Cardiac muscle cell (in vitro differentiated cells and primary cell): Measurements from ENCODE around the gene EGLN2. TPM values are rescaled to one million over a fixed set of nuclear protein-coding genes. Genes with fewer than 3 reads are reported as not detected.
"Not testable (repeated sequence)": the region's sequence is repeated elsewhere in the genome, so short reads cannot be mapped to it uniquely, and the experiment has no call there.

Experiments used
- DNase-seq, 2 donors: peaks; one replicate each; pipeline versions ENCODE4 v3.0.0 to v3.0.0-alpha.2; 2010 to 2017; ENCODE audit warnings: low read depth in 1 of 2, low spot score in 1 of 2
- H3K27ac ChIP-seq: fragments of 200-600 bp; sonication (generic); 2 replicates; pipeline ENCODE4 v1.5.1; 2016
- H3K27me3 ChIP-seq: fragments of 200-600 bp; sonication (generic); 2 replicates; pipeline ENCODE4 v1.6.0; 2016; ENCODE audit warnings: control low read depth
- H3K36me3 ChIP-seq: fragments of 200-600 bp; sonication (generic); 2 replicates; pipeline ENCODE4 v1.5.1; 2016; ENCODE audit warnings: control low read depth
- H3K4me1 ChIP-seq: fragments of 200-600 bp; sonication (generic); 2 replicates; pipeline ENCODE4 v1.8.1; 2017; ENCODE audit warnings: low read depth, mild to moderate bottlenecking, mixed run types
- H3K4me3 ChIP-seq: fragments of 200-600 bp; sonication (generic); 2 replicates; pipeline ENCODE4 v1.5.1; 2016; ENCODE audit warnings: mild to moderate bottlenecking
- H3K9me3 ChIP-seq: fragments of 200-600 bp; sonication (generic); 2 replicates; pipeline ENCODE4 v1.5.1; 2017; ENCODE audit warnings: low read depth, mild to moderate bottlenecking, control low read depth
- polyA plus RNA-seq: library from polyadenylated mRNA; unstranded; fragments of >200 nt; fragmentation: Nextera tagmentation; extraction: Ambion mirVana; gene quantifications from 2 replicates; pipeline ENCODE4 v1.2.1, GENCODE V29; 2016
- total RNA-seq: library from RNA; depleted of rRNA; stranded (reverse); fragments of >200 nt; gene quantifications from 2 replicates; pipeline ENCODE4 v1.2.3, GENCODE V29; 2016
- TF ChIP-seq, protein P1 (sequence below): IDR thresholded peaks from 2 replicates; pipeline ENCODE4 v1.5.1; 2012; ENCODE audit warnings: low read depth, mild to moderate bottlenecking, low read length

EGLN2 gene
- total and polyA plus RNA-seq, 2 experiments from 2014 or later = 99.5 to 122 TPM

DNA sequence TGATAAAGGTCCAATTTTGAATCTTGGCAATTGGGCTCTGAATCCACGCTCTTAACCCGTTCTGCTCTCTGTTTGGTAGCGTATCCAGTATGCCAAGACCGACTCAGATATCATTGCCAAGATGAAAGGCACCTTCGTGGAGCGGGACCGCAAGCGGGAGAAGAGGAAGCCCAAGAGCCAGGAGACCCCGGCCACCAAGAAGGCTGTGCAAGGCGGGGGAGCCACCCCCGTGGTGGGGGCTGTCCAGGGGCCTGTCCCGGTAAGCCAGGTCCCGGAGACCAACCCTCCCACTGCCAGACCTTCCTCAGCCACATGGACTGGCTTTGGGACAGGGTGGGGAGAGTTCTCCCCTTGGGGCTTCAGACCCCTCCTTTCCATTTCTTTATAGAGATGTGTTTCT is 39.6 kb upstream of the EGLN2 start:
- Histone ChIP-seq H3K4me3 (no peak overlapping the region), H3K4me1 (no peaks in the 10 kb centered on the region), H3K27me3 (no peaks in the 10 kb centered on the region), H3K27ac (no peak overlapping the region), H3K9me3 (no peaks in the 10 kb centered on the region), H3K36me3 (peaks cover 53% of the 10 kb centered on the region)
- TF ChIP-seq, protein P1, sequence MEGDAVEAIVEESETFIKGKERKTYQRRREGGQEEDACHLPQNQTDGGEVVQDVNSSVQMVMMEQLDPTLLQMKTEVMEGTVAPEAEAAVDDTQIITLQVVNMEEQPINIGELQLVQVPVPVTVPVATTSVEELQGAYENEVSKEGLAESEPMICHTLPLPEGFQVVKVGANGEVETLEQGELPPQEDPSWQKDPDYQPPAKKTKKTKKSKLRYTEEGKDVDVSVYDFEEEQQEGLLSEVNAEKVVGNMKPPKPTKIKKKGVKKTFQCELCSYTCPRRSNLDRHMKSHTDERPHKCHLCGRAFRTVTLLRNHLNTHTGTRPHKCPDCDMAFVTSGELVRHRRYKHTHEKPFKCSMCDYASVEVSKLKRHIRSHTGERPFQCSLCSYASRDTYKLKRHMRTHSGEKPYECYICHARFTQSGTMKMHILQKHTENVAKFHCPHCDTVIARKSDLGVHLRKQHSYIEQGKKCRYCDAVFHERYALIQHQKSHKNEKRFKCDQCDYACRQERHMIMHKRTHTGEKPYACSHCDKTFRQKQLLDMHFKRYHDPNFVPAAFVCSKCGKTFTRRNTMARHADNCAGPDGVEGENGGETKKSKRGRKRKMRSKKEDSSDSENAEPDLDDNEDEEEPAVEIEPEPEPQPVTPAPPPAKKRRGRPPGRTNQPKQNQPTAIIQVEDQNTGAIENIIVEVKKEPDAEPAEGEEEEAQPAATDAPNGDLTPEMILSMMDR = no peak
- DNase-seq = no peak

DNA sequence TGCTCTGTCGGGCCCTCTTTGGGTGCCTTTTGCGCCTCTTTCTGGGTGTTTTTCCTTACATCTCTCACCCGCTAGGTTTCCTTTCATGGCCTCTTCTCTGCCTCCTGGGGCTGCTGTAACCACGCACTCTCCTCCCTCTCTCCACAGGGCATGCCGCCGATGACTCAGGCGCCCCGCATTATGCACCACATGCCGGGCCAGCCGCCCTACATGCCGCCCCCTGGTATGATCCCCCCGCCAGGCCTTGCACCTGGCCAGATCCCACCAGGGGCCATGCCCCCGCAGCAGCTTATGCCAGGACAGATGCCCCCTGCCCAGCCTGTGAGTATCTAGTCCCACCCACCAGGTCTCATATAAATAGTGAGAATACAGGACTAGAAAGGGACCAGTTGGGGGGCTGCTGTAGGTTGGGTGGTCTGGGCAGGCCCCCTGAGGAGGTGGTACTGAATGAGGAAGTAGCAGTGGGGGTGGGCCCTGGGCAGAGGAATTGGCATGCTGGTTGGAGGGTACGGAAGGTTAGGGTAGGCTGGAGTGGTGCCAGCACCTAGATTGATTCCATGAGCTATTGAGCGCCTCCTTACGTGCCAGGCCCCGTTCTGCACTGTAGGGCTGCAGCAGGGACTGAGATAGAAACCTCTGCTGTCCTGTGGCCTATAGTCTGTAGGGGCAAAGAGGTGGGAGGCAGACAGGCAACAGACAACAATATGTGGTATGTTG is 36.1 kb upstream of the EGLN2 start:
- Histone ChIP-seq H3K4me3 (no peak overlapping the region), H3K27ac (no peak overlapping the region), H3K9me3 (no peaks in the 10 kb centered on the region), H3K4me1 (no peaks in the 10 kb centered on the region), H3K36me3 (peaks cover 60% of the 10 kb centered on the region), H3K27me3 (no peaks in the 10 kb centered on the region)
- TF ChIP-seq, protein P1 = no peak
- no peak for DNase-seq

DNA sequence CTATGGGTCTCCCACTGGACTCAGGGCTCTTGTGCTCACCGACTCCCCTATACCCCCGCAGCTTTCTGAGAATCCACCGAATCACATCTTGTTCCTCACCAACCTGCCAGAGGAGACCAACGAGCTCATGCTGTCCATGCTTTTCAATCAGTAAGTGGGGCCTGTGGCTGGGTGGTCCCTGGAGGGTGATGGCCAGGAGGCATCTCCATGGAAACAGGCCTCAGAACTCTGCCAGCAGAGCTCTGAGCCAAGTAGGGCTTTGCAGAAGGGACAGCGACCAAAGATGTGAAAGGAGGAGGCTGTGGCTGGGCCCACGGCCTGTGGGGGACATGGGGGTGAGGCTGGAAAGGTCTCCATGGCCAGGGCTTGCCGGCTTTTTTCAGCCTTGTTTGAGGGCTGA is 35.5 kb upstream of the EGLN2 start:
- TF ChIP-seq, protein P1 = no peak
- no peaks in the 10 kb centered on the region for H3K4me1 ChIP-seq
- peaks cover 55% of the 10 kb centered on the region for H3K36me3 ChIP-seq
- no peak for DNase-seq
- no peaks in the 10 kb centered on the region for H3K9me3 ChIP-seq
- no peaks in the 10 kb centered on the region for H3K27me3 ChIP-seq
- H3K4me3 ChIP-seq = no peak overlapping the region
- no peak overlapping the region for H3K27ac ChIP-seq

DNA sequence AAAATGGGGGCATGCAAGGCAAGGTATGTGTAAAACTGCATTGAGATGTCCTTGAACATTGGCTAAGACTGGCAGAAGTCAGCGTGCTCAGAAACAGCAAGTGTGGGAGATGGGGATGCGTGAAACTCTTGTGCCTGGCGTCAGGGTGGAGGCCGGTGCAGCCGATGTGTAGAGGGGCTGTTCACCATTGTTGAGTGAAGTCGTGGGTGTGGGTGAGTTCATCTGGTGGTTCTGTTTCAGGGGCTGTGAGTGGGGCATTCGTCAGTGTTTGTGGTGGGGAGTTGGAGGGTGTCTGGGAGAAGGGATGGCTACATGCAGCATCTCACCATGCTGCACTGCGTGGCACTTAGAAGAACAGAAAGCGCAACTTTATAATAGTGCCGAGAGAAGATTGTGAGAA is 35.0 kb upstream of the EGLN2 start:
- H3K4me3 ChIP-seq = no peak overlapping the region
- no peak for DNase-seq
- H3K4me1 ChIP-seq = no peaks in the 10 kb centered on the region
- TF ChIP-seq, protein P1 = no peak
- H3K27ac ChIP-seq = no peak overlapping the region
- peaks cover 53% of the 10 kb centered on the region for H3K36me3 ChIP-seq
- no peaks in the 10 kb centered on the region for H3K9me3 ChIP-seq
- H3K27me3 ChIP-seq = no peaks in the 10 kb centered on the region

DNA sequence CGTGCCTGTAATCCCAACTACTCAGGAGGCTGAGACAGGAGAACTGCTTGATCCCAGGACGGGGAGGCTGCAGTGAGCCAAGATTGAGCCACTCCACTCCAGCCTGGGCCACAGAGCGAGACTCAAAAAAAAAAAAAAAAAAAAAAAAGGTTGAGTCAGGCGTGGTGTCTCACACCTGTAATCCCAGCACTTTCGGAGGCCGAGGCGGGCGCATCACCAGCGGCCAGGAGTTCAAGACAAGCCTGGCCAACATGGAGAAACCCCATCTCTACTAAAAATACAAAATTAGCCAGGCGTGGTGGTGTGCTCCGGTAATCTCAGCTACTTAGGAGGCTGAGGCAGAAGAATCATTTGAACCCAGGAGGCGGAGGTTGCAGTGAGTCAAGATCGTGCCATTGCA is 32.6 kb upstream of the EGLN2 start:
- not testable (repeated sequence) for H3K27ac ChIP-seq, H3K9me3 ChIP-seq, H3K4me3 ChIP-seq

DNA sequence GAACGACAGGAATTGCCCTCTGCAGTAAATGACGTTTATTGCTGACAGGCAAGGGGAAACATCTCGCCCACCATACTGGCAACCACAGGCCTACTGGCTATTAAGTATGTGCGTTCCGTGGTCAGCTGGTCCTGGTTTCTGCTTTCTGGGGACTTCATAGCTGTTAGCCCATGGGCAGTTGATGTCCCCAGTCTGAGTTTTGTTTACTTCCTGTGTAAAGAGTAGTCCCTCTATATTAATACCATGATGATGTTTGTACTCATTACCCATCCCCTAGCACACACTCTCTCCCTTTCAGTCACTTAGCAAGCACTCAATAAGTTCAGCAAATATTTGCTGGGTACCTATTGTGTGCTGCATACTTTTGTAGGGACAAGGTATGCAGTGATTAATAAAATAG is 30.1 kb upstream of the EGLN2 start:
- Histone ChIP-seq H3K9me3 (no peaks in the 10 kb centered on the region), H3K36me3 (peaks cover 19% of the 10 kb centered on the region), H3K4me1 (no peaks in the 10 kb centered on the region), H3K4me3 (no peak overlapping the region), H3K27ac (no peak overlapping the region), H3K27me3 (no peaks in the 10 kb centered on the region)
- TF ChIP-seq, protein P1 = no peak
- DNase-seq = no peak

More for the DNA sequence above, 32.6 kb upstream of the EGLN2 start:
- H3K36me3 ChIP-seq = peaks cover 41% of the 10 kb centered on the region
- not testable (repeated sequence) for H3K4me1 ChIP-seq, DNase-seq, H3K27me3 ChIP-seq

DNA sequence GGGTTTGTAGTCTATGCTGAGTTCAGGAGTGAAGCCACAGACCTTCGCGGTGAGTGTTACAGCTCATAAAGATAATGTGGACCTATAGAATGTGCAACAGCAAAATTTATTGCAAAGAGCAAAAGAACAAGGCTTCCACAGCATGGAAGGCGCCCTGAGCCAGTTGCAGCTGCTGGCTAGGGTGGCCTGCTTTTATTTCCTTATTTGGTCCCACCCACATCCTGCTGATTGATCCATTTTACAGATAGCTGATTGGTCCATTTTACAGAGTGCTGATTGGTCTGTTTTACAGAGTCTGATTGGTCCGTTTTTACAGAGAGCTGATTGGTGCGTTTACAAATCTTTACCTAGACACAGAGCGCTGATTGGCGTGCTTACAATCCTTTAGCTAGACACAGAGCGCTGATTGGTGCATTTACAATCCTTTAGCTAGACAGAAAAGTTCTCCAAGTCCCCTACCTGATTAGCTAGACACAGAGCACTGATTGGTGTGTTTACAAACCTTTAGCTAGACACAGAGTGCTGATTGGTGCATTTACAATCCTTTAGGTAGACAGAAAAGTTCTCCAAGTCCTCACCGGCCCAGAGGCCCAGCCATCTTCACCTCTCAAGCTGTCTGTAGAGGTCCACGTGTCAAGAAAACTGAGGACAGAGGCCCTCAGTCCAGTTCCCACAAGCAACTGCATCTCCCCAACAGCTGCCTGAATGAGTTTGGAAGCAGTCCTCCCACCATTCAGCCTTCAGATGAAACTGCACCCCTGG is 27.7 kb upstream of the EGLN2 start:
- not testable (repeated sequence) for DNase-seq, H3K27ac ChIP-seq, H3K4me3 ChIP-seq, H3K27me3 ChIP-seq, H3K4me1 ChIP-seq, H3K9me3 ChIP-seq, H3K36me3 ChIP-seq
